DMS53 (cell line): Measurements from ENCODE around the gene TNS3.
A peak's percentile ranks its signal among the peaks of the same experiment; 100 is the strongest.

Experiments
- DNase-seq: peaks from one replicate; lab custom pipeline; 2025; lab: John Stamatoyannopoulos, UW

Gene TNS3

DNA sequence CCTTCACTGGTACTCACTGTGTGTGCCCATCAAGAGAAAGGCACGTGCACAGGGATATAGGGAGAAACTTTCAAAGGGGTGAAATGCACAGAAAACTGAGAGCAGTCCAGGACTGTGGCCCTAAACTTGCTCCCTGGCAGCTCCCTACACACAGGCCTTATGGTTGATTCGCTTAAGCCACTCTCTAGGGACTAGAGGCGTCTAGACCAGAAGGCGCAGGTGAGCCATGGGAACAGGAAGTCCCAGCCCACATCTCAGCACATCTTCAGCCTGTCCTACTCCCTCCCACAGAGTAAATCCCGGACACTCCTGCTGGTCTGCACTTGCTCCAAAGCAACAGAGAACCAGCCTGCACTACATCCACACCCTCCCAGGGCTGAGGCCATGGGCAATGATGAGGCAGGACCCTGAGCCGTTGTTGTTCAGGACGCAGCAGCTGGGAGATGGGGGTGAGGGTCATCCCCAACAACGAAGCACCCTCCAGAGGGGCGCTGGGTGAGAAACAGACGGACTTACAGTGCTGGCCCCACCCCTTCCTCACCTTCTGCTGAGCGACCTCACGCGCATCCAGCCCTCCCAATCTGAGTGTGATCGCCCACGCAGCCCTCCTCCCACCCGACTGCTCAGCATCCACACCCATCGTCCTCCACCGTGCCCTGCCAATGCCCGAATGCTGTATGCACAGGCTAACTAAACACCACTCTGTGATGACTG, 109.3 kb downstream of the TNS3 start:
- peak; percentile 73 for DNase-seq

DNA sequence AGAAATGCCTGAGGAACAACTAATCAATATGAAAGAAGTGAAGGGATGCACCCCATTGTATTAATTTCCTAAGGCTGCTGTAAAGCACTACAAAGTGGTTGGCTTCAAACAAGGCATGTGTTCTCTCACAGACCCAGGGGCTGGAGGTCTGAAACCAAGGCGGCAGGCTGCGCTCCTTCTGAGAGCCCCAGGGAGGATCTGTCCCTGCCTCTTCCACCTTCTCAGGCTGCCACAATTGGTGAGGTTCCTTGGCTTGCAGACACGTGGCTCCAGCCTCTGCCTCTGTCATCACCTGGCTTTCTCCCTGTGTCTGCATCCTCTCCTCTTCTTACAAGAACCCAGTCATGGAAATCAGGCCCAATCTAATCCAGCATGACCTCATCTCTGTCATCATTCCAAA, 110.1 kb downstream of the TNS3 start:
- DNase-seq: peak; percentile 58

DNA sequence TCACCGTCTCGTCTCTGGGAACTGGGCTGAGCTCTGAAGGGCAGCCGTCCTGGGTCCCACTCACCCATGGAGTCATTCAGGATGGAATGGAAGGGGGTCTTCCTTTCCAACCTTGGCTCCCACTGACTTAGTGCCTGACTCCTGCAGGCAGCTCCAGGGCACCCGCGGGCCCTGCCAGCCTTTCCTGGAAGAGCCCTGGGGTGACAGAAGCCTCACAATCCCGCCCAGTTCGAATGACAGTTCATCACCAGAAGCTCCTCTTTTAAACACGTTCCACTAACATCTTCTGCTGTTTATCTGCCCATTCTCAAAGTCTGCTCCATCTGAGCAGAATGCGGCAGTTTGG, 110.6 kb downstream of the TNS3 start:
- DNase-seq: peak; percentile 61

DNA sequence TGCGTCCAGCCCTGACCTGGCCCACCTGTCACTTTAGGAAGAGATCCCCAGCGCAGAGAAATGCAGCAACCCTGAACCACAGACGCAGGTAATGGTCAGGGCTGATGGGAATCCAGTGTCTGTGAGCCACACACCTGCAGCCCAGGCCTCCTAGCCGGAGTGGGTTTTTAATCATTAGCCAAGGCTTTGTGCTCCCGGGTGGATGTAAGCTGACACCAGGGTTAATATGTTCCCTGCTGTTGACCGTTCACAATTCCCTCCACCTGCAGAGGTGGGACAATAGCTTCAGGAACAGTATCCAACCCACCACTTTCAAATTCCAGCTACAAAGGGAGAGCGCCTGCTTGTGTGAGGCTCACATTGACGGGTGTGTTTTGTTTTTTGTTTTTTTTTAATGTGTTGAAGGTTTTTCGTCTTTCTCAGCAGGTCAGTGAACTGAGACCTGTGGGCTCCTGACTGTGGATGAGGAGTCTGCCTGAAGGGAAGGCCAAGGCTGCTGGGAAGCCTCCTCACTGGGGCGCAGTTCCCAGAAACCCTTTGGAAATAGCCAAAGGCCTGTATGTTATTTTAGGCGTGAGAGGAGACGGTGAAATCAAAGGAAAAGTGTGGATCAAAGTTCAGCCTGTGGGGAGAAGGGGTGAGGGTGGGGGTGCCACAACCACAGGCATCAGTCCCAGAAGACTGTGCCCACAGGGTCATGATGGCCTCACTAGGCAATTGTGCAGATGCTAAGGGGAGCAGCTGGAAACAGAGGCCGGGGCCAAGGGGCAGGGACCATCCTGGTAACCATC, 111.1 kb downstream of the TNS3 start:
- DNase-seq: peak; percentile 99

DNA sequence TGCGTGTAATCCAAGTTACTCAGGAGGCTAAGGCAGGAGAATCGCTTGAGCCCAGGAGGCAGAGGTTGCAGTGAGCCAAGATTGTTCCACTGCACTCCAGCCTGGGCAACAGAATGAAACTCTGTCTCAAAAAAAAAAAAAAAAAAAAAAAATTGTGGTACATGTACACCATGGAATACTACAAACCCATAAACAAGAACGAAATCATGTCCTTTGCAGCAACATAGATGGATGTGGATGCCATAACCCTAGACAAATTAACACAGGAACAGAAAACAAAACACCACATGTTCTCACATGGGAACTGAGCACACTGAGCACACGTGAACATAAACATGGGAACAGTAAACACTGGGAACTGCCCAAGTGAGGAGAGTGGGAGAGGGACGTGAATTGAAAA, 112.1 kb downstream of the TNS3 start:
- peak; percentile 66 for DNase-seq

DNA sequence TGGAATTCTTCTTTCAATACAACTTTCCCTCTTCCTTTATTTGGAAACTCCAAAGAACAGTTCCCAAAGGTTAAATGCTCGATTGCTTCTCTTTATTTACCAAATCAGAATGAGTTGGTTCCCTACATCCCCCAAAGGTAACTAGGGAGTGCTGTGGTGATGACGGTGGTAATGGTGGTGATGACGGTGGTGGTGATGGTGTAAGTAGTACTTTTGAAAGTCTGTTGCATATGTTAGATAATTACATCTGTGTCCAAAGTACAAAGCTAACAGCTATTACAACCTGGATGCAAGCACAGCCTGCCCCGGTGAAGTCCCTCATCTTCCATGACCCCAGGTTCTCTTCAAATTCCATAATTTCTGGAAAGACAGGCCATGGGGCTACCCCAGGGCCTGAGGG, 115.1 kb downstream of the TNS3 start:
- no peak for DNase-seq

DNA sequence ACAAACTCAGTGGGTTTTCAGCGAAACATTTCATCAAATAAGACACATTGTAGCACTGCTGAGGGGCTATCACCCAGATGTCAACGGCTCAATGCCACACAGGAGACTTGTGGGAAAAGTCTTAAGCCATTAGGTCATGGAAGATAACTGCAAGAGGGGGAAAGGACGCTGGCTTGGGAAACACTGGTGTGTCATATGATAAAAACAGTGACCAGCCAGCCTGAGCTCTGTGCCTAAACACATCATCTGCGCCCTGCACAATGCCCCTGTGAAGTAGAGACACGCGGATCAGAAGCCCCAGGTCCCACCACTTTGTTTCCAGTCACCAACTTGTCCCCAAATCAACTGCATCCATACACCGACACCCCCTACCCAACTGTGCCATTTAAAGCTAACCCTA, 116.7 kb downstream of the TNS3 start:
- no peak for DNase-seq

DNA sequence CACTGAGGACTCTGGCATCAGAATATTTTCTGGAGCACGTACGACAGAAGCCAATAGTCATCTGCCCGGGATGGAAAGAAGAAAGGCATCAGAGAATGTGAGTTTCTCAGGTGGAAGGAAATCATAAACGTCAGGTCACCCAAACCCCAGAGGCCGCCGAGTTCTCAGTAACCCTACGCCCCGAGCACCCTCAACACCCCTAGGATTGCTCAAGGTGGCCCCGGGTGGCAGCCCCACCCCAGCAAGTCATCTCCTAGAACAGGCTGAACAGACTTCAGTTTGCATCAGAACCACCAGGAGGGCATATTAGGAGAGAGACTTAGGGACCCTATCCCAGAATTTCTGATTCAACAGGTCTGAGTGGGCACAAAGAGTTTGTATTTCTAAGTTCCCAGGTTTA, 117.6 kb downstream of the TNS3 start:
- no peak for DNase-seq

DNA sequence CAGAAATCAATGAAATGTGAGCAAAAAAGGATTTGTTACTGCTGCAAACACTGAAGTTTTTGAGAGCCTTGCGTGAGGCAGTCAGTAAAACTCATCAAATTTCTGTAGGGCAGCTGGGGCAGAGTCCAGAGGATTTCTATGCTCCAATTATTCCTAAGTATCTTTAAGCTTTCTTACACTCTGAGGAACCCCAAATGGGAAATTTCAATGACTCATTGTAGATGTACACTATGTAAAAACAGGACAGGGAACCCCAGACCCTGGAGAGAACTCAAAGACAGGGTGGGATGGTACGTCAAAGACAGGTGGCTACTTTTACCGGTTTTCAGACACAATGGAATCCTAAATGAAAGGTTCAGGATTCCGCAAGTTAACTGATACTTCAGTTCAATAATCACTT, 120.2 kb downstream of the TNS3 start:
- no peak for DNase-seq

DNA sequence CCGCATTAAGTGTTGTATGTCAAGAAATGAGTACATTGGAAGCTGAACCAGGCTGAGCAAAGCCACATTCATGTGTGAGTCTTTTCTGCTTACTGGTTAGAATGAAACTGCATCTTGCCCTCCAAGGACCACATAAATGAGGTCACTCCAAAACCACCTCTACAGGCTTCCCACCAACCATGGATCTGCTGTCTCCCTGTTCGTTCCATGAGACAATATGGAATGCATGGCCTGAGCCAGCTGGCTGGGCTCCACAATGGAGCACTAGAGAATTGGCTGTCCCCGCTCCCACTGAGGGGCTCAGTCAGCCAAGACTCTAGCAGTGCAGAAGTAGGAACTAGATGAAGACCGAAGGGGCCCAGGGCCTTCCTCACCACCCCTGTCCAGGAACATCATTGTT, 120.8 kb downstream of the TNS3 start:
- peak; percentile 46 for DNase-seq

DNA sequence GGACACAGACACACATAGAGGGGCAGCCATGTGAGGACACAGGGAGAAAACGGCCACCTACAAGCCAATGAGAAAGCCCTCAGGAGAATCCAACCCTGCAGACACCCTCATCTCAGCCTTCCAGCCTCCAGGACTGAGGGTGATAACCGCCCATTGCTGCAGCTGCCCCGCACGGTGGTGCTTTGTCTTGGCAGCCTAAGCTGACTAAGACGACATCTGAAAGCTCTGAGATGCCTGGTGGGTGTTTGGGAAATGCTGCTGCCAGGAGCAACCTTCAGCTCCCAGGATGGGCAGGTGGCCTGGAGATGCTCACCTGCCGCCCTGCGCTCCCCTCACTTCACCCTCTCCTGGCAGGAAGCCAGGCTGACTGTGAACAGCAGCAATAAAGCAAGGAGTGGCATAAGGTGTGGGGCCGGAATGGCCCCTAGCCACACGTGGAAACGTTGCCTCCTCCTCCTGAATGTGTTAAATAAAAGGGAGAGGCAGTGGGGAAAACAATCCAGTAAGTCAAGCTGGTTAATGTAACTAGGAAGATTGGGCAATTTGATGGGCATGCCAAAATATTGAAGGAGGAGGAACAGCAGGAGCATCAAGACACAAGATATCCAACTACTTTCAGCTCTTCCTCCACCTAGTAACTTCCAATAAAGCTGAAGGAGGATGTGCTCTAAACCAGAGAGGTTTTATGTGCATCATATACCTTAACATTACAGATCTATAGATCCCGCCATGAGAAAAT, 121.5 kb downstream of the TNS3 start:
- DNase-seq: peak; percentile 97

DNA sequence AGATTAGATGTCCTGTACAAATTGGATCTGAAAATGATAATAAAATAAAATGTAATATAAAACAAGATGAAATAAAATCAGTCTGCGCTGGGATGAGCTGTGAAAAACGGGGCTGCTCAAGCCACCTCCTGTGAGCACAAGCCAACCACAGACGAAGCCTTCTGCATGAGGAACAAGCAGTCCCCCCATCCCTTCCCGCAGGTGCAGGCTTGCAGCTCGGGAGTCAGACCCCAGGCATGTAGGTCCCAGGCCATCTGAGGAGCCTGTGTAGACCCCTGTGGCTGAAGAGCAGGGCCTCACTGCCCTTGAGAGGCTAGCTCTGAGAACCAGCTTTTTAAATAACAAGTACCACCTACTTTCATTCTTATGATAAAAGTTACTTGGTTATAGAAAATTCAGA, 123.4 kb downstream of the TNS3 start:
- peak; percentile 36 for DNase-seq

DNA sequence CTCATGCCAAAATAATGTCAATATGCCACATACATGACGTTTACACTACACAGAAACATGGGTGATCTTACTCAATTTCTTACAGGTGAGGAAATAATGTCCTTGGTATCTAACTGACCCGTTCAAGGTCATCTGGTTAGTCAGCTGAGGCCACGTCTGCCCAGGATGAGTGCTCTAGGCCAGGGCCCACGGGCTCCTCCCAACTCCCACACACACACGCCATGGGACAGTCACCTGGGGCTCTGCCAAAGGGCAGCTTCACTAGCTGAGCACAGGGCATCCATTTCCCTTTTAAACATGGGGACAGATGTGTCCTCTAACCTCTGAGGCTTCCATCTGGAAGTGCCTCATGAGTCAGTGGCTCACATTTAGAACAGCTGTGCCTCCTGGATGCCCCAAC, 123.9 kb downstream of the TNS3 start:
- DNase-seq: peak; percentile 65

DNA sequence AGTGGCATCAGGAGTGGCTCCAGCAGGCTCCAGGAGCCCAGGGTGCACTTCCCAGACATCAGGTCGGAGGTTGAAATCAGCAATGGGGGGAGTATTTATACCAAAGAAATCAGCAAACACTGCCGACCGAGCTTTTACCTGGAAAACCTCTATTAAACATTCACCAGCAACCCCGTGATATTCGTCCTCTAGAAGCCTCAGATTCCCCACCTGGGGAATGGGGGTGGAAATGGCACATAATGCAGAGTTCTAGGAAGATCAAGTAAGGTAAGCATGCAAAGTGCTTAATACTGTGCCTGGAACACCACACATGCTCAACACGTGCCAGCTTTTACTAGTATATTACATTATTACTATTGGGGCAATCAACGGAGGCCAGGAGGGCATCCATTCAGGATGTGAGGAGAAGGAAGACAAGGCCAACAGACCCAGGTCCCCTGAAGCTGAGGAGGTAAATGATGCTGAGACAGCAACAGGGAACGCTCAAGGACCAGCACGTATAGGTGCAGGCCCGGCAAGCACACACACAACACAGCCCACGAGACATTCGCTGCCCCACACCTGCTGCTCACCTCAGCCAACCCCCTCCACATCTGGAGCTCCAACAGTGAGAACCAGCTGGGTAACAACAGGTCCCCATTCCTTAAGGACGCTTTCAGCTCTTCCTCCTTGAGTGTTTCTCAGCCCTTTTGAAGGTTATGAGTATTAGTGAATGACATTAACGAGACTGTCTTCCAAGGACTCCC, 125.5 kb downstream of the TNS3 start:
- no peak for DNase-seq

DNA sequence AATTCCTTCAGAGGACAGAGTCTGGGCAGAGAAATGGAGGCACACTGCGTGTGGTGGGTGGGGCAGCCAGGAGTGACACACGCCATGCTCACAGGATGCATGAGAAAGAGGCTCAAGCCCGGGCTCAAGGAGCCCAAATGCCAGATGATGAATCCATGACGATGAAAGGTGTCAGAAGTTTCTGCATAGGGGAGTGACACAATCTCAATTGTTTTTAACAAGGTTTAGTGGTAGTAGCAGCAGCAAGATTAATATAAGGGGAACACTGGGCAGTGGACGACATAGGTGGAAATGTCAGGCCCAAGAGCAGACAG, 126.1 kb downstream of the TNS3 start:
- DNase-seq: no peak

DNA sequence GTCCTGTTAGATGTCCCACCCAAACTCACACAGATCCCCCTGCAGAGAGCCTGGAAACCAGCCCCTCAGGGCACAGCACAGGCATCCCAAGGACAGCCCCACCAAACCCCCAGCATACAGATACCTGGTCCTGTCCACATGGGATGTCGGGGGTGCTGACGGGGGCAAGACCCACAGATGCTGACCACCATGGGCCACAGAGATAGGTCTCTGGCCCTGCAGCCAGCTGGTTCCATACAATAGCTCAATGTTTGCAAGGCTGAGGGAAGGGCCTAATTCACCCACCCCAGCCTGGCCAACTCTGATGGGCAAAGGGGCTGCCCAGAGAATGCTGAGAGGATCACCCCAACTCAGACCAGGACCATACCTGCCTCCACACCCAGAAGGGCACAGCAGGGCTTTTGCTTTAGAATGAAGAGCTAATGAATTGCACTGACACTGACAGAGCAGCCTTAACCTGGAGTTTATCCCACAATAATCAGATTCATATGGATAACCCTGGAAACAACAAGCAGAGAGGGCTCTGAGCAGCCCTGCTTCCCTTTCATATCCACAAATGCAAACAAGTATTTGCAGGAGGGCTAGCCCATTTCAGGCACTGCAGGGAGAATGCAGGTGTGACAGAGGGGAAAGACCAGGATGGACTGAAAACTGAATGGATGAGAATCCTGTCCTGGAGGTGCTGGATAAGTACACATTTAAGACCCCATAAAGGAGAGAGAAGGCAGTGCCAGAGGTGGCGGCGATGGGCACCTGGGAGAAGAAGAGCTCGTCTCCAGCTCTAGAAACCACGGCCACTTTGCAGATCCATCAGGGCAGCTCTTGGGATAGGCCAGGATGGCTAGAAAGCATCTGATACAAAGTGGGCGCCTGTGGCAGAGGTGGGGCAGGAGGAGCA, 126.7 kb downstream of the TNS3 start:
- DNase-seq: no peak

DNA sequence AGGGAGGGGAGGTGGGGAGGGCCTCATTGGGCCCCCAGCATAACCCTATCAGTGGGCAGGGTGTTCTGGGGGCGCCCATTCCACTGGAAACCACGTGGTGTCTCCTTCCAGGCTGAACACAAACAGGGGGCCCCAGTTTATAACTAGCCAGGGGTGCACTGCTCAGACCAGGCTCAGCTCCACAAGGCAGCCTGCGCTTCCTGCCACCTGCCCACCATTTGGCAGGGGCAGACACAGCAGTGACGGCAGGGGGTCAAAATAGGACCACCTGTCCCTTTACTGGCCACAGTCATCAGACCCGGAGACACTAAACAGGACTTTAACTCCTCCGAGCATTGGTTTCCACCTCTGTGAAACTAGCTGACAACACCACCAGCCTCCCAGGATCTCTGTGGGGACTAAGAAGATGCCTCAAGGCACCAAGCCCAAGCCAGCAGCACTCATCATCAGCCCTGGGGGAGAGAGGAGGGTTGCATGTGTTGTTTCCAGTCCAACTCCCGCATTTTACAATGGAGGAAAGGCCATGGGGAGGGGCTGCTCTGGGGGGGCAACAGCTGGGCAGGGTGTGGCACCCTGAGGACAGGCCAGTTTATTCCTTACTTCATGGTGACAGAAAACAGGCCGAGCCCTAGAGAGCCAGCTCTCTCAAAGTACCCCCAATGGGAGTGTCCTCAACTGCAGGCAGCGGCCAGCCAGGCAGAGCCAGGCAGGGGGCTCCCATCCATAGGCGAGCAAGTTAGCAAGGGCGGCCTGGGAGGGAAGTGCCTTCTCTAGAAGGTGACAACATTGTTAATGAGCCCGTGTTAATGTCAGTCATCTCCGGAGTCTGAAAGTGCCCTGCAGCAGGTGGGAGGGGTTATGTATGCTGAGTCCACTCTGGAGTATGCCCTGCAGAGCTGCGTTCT, 127.6 kb downstream of the TNS3 start:
- DNase-seq: peak; percentile 56

DNA sequence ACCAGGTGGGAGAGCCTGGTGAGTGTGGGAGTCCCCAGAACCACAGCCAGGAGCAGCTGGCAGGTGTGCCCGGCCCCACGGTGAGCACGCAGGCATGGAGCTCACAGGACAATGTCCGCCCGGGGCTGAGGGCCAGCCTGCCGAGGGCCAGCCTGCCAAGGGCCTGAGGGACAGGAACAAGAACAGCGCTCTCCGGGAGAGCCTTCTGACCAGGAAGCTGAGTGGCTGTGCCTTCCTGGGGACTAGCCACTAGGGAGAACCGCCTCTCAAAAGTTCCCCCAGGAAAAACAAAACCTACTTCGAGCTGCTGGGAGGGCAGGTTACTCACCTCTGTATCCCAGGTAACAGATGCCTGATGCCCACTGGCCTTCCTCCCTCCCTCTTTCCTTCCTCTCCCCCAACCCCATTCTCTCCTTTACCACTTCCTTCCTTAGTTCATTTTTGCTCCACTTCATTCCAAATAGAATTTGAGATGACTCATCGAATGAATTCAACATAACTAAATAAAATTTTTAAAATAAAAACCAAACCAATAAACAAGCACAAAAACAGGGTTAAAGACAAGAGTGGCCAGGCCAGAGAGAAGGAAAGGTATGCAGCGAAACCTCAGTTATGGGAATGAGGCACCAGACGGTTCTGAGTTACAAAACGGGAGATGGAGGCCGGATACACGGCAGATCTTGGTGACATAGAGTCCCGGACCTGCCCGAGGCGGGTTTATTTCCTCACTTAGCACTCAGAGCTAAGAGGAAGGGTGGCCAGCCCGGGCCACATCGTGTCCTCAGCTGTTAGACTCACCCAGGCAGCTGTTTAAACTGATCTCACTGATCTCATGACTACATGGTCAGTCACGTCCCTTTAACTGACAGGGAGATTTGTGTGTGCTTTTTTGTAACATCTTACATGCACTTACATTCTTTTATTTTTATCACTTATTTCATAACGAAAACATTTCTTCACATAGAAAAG, 128.5 kb downstream of the TNS3 start:
- DNase-seq: peak; percentile 96

DNA sequence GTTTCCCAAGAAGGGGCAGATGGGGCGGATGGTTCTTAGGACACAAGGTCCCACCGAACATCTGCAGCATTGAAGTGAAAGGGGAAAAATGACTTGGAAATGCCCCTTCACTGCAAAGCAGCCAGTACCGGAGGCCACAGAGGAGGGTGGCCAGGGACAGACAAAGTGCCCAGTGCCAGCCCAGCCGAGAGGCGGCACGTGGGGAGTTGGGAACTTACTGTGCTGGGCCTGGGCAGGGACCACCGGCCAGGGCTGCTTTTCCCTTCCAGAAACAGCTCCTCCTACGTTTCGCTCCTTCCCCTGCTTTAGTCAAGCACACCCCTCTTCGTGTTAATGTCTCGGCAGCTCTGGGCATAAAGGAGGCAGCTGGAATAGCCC, 129.2 kb downstream of the TNS3 start:
- peak; percentile 71 for DNase-seq
